Urothelium cell line (cell line): ENCODE data around the gene PRR30.

Source experiments
- DNase-seq: peaks from one replicate; pipeline ENCODE4 v3.0.0; 2011; ENCODE audit warnings: low spot score, mixed read lengths
- FAIRE-seq: peaks from 2 replicates; lab custom pipeline; 2011; peaks lifted over from hg19 to GRCh38; lab: Jason Lieb, UNC

PRR30 gene

DNA sequence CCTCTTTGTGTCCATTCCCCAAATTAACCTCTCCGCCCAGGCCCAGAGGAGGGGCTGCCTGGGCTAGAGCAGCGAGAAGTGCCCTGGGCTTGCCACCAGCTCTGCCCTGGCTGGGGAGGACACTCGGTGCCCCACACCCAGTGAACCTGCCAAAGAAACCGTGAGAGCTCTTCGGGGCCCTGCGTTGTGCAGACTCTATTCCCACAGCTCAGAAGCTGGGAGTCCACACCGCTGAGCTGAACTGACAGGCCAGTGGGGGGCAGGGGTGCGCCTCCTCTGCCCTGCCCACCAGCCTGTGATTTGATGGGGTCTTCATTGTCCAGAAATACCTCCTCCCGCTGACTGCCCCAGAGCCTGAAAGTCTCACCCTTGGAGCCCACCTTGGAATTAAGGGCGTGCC is 39.2 kb downstream of the PRR30 start:
- FAIRE-seq = no peak
- no peak for DNase-seq

DNA sequence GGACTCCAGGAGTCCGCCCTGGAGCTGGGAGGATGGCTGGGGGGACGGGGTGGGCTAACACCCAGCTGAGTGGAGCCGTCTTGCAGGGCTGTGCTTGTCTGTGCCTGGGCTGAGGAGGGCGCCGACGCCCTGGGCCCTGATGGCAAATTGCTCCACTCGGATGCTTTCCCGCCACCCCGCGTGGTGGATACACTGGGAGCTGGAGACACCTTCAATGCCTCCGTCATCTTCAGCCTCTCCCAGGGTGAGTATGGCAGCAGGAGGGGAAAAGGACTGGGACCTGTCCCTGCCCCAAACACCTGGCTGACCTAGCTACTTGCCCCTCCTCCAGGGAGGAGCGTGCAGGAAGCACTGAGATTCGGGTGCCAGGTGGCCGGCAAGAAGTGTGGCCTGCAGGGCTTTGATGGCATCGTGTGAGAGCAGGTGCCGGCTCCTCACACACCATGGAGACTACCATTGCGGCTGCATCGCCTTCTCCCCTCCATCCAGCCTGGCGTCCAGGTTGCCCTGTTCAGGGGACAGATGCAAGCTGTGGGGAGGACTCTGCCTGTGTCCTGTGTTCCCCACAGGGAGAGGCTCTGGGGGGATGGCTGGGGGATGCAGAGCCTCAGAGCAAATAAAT is 39.8 kb downstream of the PRR30 start:
- FAIRE-seq = no peak

DNA sequence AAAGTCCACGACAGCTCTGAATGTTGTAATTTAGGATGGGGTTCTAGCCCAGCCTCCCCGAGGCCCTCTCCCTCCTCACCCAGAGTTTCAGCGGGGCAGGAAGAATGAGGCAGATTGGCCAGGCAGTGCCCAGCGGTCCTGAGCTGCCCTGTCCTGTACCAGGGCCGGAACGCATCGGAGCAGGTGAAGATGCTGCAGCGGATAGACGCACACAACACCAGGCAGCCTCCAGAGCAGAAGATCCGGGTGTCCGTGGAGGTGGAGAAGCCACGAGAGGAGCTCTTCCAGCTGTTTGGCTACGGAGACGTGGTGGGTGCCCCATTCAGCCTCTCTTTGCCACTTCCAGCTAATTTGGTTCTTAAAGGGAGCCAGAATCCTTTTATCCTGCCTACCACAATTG is 41.9 kb downstream of the PRR30 start:
- FAIRE-seq = no peak

More for the DNA sequence above, 39.8 kb downstream of the PRR30 start:
- no peak for DNase-seq

DNA sequence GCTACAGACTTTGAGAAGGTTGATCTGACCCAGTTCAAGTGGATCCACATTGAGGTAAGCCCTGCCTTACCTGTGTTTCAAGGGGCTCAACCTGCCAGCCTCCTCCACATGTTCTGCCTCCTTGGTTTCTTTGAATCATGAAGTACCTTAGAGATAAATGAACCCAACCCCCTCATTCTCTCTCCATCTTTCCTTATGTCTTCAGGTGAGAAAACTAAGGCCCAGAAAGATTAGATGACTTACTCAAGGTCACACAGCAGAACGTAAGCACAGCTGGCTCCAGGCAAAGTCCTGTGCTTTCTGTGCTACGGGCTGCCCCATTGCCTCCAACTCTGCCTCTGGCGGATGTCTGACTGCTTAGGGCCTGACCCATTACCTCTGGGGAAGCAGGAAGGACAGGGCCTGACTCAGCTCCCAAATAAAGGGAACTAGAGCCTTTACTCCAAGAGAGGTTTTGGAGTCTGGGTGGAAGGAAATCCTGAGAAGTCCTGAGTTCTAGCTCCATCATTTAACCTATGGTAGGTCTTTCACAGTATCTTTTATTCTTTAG is 42.4 kb downstream of the PRR30 start:
- DNase-seq = no peak
- FAIRE-seq = no peak

More for the DNA sequence above, 41.9 kb downstream of the PRR30 start:
- no peak for DNase-seq

DNA sequence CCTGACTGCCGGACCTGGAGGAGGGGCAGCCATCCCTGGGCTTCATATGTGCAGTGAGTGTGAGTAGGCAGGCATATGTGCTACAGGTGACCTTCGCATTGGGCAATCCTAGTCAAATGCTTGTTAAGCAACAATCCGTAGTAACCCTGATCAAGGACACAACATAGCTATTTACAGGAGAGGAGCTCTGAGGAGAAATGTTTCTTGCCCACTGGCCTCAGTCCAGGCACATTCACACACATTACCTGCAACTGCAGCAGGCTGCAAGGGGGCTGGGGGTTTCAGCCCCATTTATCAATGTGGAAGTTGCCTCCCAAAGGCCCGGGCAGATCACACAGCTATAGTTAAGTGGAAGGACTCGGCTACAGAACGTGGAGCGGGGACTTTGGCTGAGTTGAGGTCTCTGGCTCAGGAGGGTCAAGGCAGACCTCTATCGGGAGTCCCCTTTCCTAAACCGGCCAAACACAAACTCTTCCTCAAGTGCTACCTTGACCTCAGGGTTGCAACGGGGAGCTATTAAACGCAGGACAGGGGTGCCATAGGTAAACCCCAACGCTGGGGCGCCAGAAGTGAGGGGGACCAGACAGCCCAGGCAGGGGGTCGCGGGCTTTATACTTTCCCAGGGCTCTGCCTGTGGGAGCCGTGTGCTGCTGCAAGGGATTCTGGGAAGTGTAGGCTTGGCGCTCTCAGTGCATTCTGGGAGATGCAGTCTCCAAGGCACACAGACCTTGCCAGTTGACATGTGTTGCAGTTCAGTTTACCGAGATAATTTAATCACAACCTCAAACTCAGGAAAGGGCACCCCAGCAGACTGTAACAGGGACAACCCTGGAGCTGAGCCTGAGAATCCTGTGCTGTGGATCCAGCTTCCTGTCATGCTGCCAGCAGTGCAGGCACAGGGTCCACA is 43.2 kb downstream of the PRR30 start:
- DNase-seq (peak; percentile 88), FAIRE-seq (peak; percentile 71)

DNA sequence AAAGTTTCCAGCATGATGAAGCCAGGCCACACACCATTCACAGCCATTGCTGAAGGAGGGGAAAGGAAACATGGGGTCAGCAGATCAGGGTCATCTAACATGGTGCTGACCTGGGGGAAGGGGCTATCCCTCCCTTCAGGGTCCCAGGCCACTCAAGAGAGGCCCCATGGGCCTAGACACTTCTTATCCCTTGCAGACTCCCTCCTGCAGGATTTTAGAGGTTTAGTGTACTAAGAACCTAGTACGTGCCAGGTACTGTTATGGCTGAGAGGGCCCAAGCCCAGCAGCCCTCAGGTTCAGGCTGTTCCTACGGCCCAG is 43.8 kb downstream of the PRR30 start:
- DNase-seq (no peak), FAIRE-seq (no peak)

DNA sequence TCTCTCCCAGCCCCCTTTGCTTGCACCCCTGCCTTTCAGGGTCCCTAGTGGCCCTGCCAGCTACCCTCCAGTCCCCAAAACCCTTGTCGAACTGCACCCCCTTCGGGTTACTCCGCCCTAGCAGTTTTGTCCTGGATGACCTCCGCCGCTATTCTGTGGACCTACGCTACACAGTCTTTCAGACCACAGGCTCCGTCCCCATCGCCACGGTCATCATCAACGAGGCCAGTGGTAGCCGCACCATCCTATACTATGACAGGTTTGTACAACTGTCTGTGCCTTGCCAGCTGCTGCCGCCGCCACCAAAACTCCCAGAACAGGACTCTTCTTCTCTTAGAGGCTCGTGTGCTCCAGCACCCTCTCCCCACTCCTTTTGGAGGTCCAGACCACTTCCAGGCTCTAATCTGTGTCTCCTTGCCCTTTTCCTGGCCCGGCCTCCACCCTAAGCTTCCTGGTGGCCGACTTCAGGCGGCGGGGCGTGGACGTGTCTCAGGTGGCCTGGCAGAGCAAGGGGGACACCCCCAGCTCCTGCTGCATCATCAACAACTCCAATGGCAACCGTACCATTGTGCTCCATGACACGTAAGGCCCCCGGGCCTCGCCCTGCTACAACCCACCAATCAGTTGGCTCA is 44.7 kb downstream of the PRR30 start:
- no peak for FAIRE-seq
- no peak for DNase-seq

DNA sequence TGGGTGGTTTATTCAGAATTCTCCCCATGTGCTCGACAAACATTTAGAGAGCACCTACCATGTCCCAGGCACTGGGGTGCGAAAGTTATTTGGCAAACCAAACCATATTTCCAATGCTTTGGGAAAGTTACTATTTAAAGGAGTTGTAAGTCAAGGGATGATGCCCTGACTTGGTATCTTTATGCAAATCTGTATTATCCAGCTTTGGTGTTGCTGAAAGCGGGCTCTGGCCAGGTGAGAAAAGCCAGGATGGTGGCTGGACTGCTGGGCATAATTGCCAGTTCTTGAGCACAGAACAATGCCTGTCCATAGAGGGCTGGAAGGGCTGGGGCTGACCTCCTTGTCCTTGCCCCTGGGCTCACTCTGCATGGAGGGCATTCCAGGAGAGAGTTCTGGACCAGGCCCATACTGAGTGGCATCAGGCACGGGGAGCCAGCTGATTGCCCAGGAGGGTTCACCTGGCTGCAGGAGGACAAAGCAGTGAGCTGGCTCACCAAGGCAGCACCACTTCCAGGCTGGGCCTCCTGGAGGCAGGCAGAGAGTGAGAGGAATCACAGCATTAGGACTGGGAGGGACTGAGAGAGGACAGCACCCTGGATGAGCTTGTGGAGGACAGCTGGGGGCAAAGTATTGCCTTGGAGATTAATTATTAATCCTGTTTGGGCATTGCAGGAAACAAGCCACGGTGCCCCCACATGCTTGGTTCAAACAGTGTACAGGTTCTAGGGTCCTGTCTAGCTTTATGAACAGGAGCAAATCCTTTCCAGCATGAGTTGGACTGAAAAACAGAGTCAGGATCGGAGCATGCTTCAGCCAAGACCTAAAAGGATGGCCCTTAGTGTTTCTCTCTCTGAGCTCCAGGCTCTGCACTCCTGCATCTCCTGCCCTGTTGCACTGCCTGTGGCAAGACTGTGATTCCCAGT is 45.5 kb downstream of the PRR30 start:
- no peak for FAIRE-seq
- no peak for DNase-seq

DNA sequence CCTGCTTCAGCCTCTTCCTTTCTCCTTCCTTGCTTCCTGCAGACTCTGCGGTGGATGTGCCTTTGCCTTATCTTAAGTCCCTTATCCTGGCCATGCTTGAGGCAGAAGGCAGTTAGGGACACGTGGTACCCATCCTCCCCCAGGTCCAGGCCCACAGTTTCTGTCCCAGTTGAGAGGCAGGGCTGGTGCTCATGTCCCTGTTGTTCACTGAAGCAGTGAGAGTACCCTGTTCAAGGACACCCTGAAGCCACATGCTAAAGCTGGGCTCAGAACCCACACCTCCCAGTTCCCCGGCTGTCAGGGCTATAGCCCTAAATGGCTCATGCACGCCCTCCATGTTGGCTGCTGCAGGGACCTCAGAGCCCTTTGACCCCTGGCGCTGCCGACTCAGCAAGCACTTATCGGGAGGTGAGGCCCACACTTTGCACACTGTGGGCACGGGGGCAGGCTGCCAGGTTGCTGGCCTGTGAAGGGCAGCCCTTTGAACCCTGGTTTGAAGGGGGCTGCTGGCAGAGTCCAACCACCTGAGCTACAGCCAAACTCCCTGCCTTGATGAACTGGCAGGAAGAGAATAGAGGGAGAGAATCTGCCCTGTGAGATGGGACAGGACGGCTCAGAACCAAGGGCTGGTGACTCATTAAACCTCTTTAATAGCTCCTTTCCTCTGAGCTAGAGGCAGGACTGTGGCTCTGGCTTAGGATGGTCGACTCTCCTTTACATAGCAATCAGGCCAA is 46.3 kb downstream of the PRR30 start:
- FAIRE-seq (no peak), DNase-seq (no peak)

DNA sequence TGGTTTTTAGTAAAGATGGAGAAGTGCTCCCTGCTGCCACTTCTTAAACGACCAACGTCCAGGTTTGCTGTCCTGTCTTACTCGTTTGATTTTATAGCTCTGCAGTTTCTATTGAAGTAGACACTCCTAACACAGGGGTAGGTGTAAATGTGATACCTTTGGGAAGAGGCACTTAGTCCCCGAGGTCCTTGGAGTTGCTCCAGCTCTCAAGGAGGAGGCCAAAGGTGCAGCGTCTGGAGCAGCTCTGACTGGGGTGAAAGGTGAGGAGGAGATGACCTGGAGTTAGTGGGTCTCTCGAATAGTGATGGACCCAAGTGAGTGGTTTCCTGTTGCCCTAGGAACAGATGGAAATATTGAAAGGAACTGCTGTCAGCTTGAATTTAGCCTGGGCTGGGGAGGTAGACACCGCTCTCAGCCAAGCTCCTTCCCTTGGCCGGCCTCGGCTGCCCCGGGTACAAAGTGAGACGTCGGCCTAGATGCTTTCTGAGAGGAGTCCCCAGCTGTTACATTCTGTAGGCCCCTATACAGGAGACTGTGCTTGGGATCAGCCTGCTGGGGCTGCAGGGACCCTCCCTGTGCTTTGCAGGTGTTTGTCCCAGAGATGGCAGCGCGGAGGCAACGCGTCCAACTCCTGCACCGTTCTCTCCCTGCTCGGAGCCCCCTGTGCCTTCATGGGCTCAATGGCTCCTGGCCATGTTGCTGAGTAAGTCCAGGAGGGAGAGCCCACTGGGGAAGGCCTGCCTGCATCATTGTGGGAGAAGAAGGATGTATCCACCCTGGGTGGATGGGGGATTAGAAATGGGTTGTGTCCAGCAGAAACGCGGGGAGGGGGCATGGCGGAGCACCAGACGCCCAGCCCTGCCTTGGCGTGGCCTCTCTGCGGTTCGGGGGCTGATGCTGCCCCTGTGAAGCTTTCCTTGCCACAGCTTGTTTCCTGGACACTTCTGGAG is 47.2 kb downstream of the PRR30 start:
- no peak for FAIRE-seq

DNA sequence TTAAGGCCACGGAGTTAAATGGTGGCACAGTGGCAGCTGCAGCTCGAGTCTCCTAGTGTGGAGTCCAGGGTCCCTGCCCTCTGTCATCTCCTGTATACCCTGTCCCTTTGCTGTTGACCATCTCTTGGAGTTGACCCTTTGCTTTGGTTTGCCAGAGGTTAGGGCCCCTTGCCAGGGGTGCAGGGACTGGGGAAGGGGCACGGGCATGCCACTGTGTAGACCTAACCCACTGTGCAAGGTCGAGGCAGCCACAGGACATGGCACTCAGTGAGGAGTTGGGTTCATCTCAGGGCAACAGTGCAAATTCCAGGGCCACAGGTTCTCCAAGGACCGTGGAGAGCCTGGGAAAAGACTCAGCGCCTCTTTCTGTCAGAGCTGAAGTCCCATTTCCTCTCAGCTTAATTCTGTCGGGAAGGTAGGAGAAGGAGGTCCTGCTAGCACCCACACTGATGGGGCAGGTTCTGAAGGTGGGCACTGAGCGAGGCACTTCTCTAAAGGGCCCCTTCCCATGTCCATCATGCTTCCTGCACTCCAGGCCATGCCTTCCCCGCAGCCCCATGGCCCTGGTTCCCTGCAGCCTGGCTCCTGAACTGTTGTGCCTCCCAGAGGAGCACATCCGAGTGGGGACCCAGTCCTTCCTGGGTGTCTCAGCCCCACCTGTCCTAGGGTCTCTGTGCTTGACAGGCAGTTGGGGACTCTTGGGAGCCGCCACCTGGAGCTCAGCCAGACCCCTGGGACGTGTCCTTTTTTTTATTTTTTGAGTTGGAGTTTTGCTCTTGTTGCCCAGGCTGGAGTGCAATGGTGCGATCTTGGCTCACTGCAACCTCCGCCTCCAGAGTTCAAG is 49.9 kb downstream of the PRR30 start:
- no peak for FAIRE-seq

More for the DNA sequence above, 47.2 kb downstream of the PRR30 start:
- DNase-seq = no peak

DNA sequence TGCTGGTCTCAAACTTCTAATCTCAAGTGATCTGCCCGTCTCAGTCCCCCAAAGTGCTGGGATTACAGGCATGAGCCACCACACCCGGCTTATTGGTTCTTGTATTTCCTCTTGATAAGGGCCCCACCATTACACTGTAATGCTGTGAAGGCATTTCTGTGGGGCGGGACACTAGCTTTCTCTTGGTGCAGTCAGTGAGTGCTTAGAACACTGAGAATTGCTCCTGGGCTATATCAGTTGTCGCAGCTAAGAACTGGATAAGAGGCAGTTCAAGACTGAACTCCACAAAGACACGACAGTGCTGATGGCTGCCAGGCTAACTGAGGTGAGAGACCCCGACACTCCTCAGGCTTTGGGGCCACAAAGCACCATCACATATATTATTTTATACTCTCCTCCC is 50.6 kb downstream of the PRR30 start:
- FAIRE-seq (no peak), DNase-seq (no peak)

More for the DNA sequence above, 49.9 kb downstream of the PRR30 start:
- DNase-seq = no peak

DNA sequence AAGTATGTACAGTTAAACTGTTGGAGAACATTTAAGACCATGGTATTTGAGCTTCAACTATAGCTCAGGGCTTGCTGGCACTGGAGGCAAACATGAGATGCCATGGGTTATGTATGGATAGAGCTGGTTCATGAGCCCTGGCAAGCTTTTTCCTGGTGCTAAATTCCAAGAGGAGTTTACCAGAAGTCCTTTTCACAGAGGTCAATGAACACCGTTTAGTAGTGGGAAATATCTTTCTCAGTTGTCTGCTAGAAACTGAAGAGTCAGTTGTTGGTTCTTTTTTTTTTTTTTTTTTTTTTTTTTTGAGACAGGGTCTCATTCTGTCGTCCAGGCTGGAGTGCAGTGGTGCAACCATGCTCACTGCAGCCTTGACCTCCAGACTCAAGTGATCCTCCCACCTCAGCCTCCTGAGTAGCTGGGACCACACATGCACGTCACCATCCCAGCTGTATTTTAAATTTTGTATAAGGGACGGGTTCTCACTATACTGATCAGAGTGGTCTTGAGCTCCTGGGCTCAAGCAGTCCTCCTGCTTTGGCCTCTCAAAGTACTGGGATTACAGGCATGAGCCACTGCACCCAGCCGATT is 51.3 kb downstream of the PRR30 start:
- DNase-seq (no peak), FAIRE-seq (no peak)
